Measurements from ENCODE around the gene BLCAP.
"Not testable (repeated sequence)": the region's sequence is repeated elsewhere in the genome, so short reads cannot be mapped to it uniquely, and the experiment has no call there.

Gene BLCAP

DNA sequence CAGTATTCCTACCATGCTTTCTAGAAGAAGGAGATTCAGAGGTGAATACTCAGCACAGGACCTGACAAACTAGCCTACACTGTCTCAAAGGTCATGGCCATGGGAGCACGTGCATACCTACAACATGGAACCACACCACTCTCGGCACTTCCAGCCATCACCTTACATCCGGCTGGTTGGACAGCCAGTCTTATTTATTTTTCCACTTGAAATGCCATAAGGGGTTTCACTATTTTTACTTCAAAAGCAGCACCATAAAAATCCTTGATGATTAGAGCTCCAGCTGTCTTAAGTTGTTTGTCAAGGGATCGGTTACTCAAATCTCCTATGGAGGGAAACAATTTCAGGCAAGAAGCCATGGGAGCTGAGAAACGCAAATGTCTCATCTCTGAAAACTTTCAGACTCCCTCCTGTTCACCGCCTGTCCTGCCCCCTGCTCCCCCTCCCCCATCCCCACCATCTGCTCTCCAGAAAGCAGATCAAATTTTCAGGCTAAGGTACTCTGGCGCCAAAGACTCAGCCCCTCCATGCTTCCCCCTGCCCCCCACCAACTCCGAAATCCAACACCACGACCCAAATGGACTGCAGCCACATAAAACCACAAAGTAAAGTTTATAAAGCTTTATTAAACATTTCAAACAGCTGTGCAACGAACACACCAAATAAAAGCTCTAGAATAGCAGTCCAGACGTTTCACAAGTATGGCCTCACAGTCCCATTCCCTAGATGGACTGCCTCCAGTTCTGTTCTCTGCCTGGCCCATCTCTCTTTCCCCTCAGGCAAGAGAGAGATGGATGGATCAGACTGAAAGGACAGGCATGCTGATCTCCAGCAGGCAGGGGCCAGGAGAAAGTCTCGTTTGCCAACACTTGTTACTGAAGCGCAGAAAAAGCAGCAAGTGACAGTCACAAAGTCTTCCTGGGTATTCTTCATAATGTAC, 10.6 kb downstream of the BLCAP start:
- DNase-seq (ENCODE audit: low read depth in 2 of 2) = no peak

DNA sequence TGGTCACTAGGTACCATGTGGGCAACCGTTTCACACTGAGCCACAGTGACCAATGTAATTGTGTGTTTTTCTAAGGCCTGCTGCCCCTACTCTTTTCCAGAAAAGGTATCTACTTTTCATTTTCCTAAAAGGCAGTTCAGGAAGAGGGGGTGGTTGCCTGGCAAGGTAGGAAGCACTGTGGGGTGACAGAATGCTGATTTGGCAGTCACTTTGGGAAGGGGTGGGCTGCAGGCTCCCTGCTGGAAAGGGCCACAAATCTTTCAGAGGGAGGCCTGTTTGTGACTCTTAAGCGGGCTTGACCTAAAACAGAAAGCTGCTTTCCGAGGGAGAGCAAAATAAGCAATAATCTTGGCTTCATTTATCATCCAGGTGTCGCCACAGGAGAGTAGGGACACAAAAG, 11.8 kb downstream of the BLCAP start:
- no peak for DNase-seq (ENCODE audit: low read depth in 2 of 2)

DNA sequence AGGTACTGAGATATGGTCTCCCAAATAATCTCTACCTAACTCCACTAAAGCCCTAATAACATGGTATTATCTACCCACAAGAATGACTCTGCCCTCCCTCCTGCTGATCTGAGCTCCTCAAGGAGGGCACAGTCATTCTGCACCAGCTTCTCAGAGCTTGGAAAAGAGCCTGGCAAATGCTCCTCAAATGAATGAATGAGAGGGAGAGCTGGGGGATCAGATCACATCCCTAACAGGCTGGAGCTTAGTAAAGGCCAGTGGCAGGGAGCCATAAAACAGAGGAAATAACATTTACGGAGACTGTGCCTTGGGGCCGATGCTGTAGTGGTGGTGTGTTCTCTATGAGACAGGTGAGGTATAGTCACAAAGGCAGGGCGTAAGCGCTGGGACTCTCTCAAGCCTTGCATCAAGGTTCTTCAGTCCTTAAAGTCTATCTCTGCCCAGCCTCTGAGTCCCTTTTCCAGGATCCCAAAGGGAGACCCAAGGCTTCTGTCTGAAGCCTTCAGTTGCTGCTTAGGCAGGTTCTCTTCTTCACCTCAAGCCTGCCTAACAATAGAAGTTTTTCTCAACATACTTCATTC, 13.8 kb downstream of the BLCAP start:
- DNase-seq (ENCODE audit: low read depth in 2 of 2) = no peak

DNA sequence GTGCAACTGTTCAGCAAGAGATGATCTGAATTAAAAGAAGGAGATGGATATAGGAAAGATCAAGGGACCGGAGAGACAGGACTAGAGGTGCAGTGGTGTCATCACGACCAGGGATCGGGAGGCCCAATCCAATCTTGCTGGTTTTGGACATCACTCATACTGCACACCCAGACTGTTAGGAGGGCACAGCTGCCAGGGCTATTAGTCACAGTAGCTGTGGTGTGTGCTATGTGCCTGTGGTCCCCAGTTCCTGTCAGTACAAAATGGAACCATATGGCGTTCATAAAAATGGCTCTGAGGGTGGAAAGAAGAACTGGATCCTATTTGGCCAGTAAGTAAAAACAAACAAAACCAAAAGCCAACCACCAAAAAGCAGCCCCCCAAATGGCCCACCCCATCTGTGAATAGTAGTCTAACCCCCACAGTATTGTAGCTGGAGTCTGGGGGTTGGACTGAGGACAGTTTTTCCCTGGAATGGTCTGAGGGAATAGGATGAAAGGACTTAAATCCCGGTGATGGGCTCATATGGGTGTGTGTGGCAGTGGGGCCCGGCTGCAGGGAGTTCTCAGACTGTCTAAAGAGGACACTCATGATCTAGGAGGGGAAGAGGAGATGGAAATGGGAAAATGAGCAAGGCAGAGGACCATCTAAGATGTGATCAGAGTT, 15.9 kb downstream of the BLCAP start:
- DNase-seq (ENCODE audit: low read depth in 2 of 2) = no peak

DNA sequence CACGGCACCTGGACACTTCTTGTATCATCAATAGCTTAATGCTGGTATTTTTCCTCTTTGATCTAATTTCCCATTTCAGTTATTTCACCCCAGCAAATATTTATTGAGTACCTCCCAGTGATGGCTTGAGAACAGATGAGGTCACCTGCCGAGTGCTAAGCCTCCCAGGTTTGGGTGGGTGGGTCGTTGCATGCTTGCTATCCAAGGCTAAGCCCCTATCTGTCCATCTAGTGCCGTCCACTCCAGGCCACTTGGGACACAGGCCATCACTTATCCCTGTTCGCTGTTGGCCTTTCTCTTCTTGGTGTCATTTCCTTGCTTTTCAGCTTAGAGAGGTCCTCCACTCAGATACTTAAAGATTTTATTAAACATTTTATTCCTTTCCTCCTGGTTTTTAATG, 17.4 kb downstream of the BLCAP start:
- no peak for DNase-seq (ENCODE audit: low read depth in 2 of 2)

DNA sequence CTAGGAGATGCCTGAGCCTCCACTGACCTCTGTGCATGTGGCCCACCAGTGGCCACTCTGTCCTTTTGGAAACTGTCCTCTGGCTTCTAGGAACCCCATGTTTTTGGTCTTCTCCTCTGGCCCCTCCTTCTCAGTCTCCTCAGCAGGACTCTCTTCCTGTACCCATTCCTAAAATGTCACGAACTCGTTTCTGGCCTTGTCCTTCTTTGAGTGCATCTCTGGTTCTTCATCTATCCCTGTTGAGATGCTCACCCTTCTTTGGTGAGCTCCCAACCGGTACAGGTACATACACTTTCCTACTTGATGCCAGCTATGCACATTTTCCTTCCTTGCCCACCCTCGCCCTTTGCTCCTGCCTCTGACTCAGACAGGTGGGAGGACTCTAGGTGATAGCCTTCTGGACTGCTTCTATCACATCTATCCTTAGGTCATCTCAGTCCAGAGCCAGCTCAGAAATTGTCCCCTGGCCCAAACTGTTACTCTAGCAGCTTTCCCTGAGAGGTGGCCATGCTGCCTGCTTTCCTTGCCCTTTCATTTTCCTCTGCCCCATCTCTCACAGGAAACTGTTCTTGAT, 21.4 kb downstream of the BLCAP start:
- no peak for DNase-seq (ENCODE audit: low read depth in 2 of 2)

DNA sequence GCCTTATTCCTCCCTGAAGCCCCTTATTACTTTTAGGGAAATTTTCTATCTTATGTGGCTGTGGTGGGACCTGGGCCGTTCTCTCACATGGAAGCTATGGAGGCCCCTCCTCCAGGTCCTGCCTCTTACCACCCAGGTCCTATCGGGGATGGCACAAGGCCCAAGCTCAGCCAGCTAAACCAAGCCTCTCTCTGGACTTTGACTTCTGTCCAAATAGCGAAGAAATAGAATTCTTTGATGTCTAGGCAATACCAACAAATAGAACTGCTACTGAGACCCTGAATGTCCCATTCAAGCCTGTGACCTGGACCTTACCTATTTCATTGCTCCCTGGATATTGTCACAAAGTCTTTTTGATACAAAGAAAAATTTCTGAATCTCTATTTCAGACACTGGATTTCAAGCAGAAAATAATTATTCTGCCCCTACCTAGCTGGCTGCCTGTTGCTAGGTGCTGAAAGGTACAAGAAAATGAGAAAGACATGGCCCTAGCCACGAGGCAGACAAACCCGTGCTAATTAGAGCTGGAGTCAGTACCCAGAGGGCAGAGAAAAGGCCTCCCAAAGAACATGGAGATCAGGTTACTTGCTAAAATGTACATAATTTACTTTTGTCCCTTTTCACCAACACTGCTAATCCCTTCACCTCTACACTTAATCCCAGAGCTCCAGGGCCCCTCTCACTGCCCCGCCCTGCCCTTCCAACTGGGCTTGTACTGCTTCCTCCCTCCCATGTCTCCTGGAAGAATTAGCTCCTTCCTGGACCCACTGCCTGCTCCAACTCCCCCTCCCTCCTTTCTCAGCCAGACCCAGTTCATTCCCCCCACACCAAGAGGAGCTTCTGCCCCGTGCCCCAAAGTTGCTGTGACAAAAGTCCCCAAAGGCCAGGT, 22.2 kb downstream of the BLCAP start:
- no peak for DNase-seq (ENCODE audit: low read depth in 2 of 2)

DNA sequence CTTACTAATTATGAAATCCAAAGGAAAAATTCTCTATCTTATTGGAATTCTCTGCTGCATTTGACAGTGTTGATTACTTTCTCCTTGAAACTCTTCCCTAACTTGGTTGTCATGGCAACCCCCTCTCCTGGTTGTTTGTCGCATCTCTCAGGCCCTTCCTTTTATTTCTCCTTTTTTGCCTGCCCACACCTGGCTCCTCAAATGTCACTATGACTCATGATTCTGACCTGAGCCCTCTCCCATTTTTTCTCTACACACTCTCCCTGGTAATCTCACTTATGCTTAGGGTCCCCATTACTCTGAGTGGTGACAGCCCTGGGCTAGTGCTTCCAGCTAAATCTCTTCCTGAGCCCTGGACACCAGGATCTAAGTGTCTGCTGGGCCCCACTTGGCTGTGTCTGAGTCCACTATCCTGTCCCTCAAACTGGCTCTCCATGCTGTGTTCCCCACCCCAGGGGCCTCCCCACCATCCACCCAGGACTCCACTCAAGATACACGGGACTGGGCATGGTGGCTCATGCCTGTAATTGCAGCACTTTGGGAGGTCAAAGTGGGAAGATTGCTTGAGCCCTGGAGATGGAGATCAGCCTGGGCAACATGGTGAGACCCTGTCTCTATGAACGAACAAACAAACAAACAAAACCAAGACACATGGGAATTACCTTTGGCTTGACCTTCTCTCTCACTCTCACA, 23.1 kb downstream of the BLCAP start:
- no peak for DNase-seq (ENCODE audit: low read depth in 2 of 2)

DNA sequence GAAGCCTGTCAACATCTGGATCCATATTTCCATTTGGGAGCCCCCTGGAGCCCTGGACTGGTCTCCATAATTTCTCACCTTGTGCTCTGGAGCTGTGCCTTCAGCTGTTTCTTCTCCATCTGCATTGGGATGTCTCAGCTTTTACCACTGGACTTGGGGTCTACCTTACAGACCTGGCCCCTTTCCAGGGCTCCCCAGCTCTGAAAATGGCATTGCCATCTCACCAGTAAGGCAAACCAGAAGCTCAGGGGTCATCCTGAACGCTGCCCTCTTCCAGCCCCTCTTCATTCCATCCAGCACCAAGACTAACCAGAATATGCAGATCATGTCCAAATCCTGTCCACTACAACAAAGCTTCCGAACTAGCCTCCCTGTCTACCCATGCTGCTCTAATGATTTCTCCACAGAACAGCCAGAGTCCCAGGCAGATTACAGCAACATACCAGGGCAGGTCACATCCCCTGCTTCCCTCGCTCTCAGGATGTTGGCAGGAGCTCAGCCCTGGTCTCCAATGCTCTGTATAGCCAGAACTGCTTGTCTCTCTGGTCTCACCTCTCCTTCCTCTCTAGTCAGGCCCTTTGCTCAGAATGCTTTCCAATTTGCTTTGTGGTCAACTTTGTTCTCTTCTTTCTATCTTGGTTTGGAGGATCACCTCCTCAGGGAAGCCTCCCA, 24.3 kb downstream of the BLCAP start:
- DNase-seq (ENCODE audit: low read depth in 2 of 2) = no peak

DNA sequence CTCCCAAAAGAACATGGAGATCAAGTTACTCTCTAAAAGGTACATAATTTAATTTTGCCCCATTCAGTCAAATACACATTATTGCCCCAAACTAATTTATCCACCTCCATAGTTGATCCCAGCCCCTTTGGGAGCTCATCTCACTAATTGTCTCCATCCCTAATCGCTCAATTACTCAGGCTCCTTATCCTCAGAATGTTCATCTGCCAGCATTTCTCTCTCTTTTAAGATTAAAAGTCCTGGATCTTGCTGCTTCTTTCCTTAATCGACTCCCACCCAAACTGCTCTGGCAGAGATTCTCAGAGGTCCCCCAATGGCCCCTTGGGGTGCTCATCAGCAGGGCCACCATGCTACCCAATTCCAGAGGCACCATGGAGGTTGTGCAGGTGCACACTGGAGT, 25.0 kb downstream of the BLCAP start:
- no peak for DNase-seq (ENCODE audit: low read depth in 2 of 2)

DNA sequence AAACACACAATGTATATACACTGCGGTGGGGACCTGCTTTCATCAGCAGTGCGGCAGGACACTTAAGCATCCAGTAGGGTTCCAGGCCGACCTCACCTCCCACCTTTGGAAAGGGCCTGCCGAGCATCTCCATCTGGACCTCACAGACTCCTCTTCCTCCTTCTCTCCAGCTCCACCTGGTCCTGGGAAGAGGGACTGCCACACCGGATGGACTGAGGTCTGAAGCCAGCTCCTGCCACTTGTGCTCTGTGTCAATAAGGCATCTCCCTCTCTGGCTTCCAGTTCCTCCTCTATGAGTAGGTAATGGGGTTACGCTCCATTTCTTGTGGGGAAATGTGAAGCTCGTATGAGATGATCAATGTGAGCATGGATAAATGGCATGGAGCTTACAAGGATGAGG, 25.7 kb downstream of the BLCAP start:
- no peak for DNase-seq (ENCODE audit: low read depth in 2 of 2)

DNA sequence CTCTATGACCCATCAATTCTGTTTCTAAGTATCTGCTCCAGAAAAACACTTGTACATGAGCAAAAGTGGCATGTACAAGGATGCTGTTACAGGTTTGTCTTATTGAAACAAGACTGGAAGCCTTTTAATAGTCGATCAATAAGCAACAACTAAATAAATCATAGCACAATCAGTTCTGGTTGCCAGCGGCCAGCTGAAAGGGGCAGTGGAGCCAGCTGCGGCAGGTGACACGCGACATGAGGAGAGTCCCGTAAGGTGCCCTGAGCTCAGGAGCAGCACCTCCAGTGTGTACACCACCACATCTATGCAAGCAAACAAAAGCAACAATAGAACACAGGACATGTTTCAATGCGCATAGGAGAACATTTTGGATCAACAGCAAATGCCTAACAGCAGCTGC, 27.4 kb downstream of the BLCAP start:
- DNase-seq (ENCODE audit: low read depth in 2 of 2) = no peak

DNA sequence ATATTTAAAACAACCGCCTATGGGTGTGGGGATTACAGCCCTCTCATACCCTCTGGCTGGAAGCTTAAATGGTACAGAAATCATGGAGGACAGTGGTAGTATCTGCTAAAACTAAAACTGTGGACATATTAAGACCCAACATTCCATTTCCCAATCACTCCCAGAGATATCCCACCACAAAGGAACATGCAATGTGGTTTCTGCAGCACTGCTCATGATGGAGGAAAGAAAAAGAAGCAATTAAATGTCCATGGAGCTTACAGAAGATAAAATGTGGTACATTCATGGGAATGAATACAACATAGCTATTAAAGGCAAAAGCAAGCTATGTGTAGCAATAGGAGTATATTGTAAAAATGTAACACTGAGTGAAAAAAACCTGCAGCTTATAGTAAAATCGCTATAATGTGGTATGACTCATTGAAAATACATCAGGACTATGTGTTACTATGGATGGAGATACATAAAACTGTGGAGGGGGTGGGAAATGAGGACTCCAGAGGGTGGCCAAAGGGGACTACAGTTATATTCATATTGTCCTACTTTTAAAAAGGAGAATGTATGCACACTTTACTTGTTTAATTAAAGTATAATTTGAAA, 29.5 kb downstream of the BLCAP start:
- DNase-seq (ENCODE audit: low read depth in 2 of 2) = no peak

DNA sequence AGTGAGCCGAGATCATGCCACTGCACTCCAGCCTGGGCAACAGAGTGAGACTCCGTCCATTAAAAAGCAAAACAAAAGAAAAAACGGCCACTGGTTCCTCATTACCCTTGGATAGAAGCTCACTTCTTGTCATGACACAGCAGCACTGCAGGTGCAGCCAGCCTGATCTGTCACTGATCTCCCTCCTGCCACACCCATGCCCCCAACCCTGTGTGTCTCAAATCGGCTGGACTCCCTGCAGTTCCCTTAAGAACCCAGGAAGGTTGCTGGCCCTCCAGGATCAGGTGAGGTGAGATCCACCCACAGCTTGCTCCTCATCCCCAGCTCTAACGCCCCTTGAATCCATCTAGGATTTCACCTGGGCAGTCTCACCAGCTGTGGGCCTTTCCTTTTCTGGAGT, 32.9 kb downstream of the BLCAP start:
- no peak for DNase-seq (ENCODE audit: low read depth in 2 of 2)

DNA sequence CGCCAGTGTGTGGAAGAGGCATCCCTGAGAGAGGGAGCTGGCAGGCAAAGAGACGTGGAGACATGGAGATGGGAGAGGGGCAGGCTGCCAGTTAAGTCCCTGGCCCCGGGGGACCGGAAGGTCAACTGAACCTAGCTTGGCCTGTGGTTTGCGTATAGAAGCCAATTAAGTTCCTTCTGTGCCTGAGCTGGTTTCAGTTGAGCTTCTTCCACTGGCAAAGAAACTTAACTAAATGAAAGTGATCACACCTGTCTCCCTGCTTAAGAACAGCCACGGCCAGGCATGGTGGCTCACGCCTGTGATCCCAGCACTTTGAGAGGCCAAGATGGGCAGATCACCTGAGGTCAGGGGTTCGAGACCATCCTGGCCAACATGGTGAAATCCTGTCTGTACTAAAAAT, 33.4 kb downstream of the BLCAP start:
- DNase-seq (ENCODE audit: low read depth in 2 of 2) = no peak

DNA sequence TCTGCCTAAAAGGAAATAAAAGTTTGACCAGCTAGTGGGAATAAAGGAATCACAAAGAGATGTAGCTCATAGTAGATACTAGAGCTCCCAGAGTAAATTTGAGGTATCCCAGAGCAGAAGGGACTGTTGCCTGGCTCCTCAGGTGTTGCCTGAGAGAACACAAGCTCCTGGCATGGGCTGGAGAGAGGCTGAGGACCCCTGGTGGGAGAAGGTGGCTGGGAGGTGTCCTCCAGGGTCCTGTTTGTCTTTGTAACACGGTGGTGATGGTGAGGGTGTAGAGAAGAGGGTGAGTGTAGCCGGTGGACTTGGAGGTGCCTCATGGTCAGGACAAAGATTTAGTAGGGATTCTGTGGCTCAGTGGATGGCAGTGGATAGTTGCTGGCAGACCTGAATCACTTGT, 34.7 kb downstream of the BLCAP start:
- no peak for DNase-seq (ENCODE audit: low read depth in 2 of 2)

DNA sequence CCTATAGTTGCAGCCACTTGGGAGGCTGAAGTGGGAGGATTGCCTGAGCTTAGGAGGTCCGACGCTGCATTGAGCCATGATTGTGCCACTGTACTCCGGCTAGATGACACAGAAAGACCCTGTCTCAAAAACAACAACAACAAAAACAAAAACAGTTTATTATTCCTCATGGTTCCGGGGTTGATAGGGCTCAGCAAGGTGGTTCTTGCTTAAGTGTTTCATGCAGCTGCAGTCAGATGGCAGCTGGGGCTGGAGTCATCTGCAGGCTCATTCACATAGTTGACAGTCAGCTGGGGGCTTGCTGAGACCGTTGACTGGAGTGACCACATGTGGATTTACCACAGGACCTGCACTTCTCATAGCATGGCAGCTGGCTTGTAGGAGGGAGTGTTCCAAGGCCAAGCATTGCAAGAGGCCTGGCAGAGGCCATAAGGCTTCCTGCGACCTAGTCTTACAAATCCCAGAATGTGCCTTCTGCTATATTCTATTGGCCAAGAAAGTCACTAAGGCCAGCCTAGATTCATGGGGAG, 35.5 kb downstream of the BLCAP start:
- no peak for DNase-seq (ENCODE audit: low read depth in 2 of 2)

DNA sequence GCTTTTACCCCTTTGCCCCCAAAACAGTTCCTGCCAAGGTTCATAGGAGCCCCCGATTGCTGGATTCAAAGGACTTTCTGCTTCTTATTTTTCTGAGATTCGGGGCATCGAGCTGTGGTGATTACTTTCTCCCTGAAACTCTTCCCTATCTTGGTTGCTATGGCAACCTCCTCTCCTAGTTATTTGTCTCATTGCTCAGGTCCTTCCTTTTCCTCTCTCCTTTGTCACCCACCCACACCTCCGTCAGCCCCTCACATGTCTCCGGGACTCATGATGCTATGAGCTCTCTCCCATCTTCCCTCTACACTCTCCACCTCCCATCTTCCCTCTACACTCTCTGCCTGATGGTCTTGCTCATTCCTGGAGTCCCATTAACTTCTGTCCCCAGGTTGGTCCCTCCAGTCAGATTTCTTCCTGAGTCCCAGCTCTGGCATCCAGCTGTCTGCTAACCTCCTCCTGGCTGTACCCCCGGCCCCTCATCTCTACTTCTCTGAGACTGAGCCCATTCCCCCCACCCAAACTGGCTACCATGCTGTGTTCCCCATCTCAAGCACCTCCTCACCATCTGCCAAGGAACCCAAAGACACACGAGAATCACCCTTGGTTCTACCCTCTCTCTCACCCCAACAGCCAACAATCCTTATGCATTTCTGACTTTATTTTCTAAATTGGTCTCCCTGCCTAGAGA, 36.9 kb downstream of the BLCAP start:
- no peak for DNase-seq (ENCODE audit: low read depth in 2 of 2)

DNA sequence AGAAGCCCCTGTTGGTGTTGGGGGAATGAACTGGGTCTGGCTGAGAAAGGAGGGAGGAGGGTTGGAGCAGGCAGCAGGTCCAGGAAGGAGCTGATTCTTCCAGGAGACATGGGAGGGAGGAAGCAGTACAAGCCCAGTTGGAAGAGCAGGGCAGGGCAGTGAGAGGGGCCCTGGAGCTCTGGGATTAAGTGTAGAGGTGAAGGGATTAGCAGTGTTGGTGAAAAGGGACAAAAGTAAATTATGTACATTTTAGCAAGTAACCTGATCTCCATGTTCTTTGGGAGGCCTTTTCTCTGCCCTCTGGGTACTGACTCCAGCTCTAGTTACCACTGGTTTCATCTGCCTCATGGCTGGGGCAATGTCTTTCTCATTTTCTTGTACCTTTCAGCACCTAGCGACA, 41.5 kb downstream of the BLCAP start:
- DNase-seq (ENCODE audit: low read depth in 2 of 2) = not testable (repeated sequence)
